Stimulated activated CD8-positive, alpha-beta memory T cell treated with anti-CD3 and anti-CD28 coated beads, Interleukin-7, amount 100 ng/mL, for 48 hours (primary cell): Measurements from ENCODE around the gene ARHGAP23.

Source experiments
- DNase-seq, 2 donors: peaks; one replicate each; pipeline ENCODE4 v3.0.0-alpha.2; 2020; ENCODE audit warnings: low read depth in 1 of 2; ENCODE audit errors: extremely low read depth in 1 of 2

Gene ARHGAP23

GRCh38 chr17:38442548-38442947, 14.3 kb downstream of the ARHGAP23 start:
- DNase-seq: no peak

GRCh38 chr17:38443356-38444031, 15.2 kb downstream of the ARHGAP23 start:
- DNase-seq: no peak

GRCh38 chr17:38444151-38444550, 15.9 kb downstream of the ARHGAP23 start:
- peak; percentile 19 to 39 for DNase-seq

GRCh38 chr17:38447502-38448085, 19.3 kb downstream of the ARHGAP23 start:
- DNase-seq: no peak

GRCh38 chr17:38448208-38448771, 20.0 kb downstream of the ARHGAP23 start:
- DNase-seq: no peak

GRCh38 chr17:38449364-38449763, 21.1 kb downstream of the ARHGAP23 start:
- no peak for DNase-seq

- no peak for DNase-seq
Observed at GRCh38 chr17:38450557-38451029, 22.3 kb downstream of the ARHGAP23 start.

GRCh38 chr17:38451030-38451839, 23.0 kb downstream of the ARHGAP23 start:
- no peak for DNase-seq

GRCh38 chr17:38451840-38452529, 23.7 kb downstream of the ARHGAP23 start:
- DNase-seq: no peak

GRCh38 chr17:38452719-38453118, 24.5 kb downstream of the ARHGAP23 start:
- DNase-seq: no peak

- no peak for DNase-seq
Observed at GRCh38 chr17:38453951-38454421, 25.7 kb downstream of the ARHGAP23 start.

- no peak for DNase-seq
Observed at GRCh38 chr17:38454532-38454931, 26.3 kb downstream of the ARHGAP23 start.

- no peak for DNase-seq
Observed at GRCh38 chr17:38455288-38455915, 27.1 kb downstream of the ARHGAP23 start.

- no peak for DNase-seq
Observed at GRCh38 chr17:38456031-38456815, 28.0 kb downstream of the ARHGAP23 start.

- no peak for DNase-seq
Observed at GRCh38 chr17:38457577-38458371, 29.5 kb downstream of the ARHGAP23 start.

GRCh38 chr17:38458521-38458920, 30.3 kb downstream of the ARHGAP23 start:
- DNase-seq: no peak

- DNase-seq: no peak
Observed at GRCh38 chr17:38459567-38459966, 31.3 kb downstream of the ARHGAP23 start.

- no peak for DNase-seq
Observed at GRCh38 chr17:38460082-38460715, 31.9 kb downstream of the ARHGAP23 start.
